MM.1S (cell line): Measurements from ENCODE around the gene SLC47A1.

Experiments used
- CTCF ChIP-seq: fragments of 300-600 bp; sonication (generic); IDR thresholded peaks from 2 replicates; pipeline ENCODE4 v1.5.1; 2016; ENCODE audit warnings: antibody characterized with exemption, low read length, mixed read lengths
- EZH2 ChIP-seq: fragments of 300-600 bp; sonication (generic); optimal IDR thresholded peaks from 2 replicates; pipeline ENCODE3; 2017; ENCODE audit warnings: low read depth, mild to moderate bottlenecking, antibody characterized with exemption, low read length, mixed read lengths

GRCh38 chr17:19621697-19622096, 88.0 kb downstream of the SLC47A1 start:
- TF ChIP-seq CTCF (no peak), EZH2 (no peak)
